Mesenchymal stem cell (in vitro differentiated cells and primary cell): Measurements from ENCODE around the gene SNUPN.

ENCODE experiments used
- DNase-seq: peaks from one replicate; pipeline ENCODE4 v3.0.0-alpha.2; 2013
- H2AFZ ChIP-seq: one replicate; pipeline ENCODE4 v1.6.1; 2013; ENCODE audit warnings: low read depth, mild to moderate bottlenecking, control low read depth, inconsistent platforms, low read length, moderate library complexity
- H2AK5ac ChIP-seq: 2 replicates; pipeline ENCODE4 v1.6.1; 2013; ENCODE audit warnings: low read length, moderate library complexity, mild to moderate bottlenecking, inconsistent platforms; ENCODE audit not compliant: severe bottlenecking
- H2BK120ac ChIP-seq: one replicate; pipeline ENCODE4 v1.6.1; 2013; ENCODE audit warnings: low read depth, mild to moderate bottlenecking, inconsistent platforms, low read length, moderate library complexity
- H2BK12ac ChIP-seq, 2 experiments: one replicate each; pipeline ENCODE4 v1.6.1; 2013; ENCODE audit warnings: inconsistent platforms in 2 of 2, low read length in 2 of 2, mild to moderate bottlenecking in 2 of 2, moderate library complexity in 2 of 2, control low read depth in 1 of 2
- H2BK15ac ChIP-seq: one replicate; pipeline ENCODE4 v1.6.1; 2013; ENCODE audit warnings: mild to moderate bottlenecking, low read depth, inconsistent platforms; ENCODE audit not compliant: poor library complexity, severe bottlenecking
- H2BK5ac ChIP-seq: 2 replicates; pipeline ENCODE4 v1.6.1; 2013; ENCODE audit warnings: low read depth, mild to moderate bottlenecking, low read length, control low read depth, inconsistent platforms; ENCODE audit not compliant: poor library complexity, severe bottlenecking
- H3K14ac ChIP-seq, 2 experiments: one replicate each; pipeline ENCODE4 v1.6.1; 2013; ENCODE audit warnings: inconsistent platforms in 2 of 2, low read length in 2 of 2, control low read depth in 1 of 2, mild to moderate bottlenecking in 1 of 2, moderate library complexity in 1 of 2
- H3K18ac ChIP-seq, 2 experiments: one replicate each; pipeline ENCODE4 v1.6.1; 2013; ENCODE audit warnings: inconsistent platforms in 2 of 2, low read length in 2 of 2, control low read depth in 1 of 2, low read depth in 1 of 2, mild to moderate bottlenecking in 1 of 2
- H3K23ac ChIP-seq, 2 experiments: one replicate each; pipeline ENCODE4 v1.6.1; 2013; ENCODE audit warnings: inconsistent platforms in 2 of 2, low read length in 2 of 2, mild to moderate bottlenecking in 2 of 2, moderate library complexity in 2 of 2, control low read depth in 1 of 2
- H3K27ac ChIP-seq: 2 replicates; pipeline ENCODE4 v1.5.1; 2013; ENCODE audit warnings: mild to moderate bottlenecking, moderate library complexity, low read length, control low read depth, inconsistent platforms; ENCODE audit not compliant: poor library complexity, severe bottlenecking
- H3K27me3 ChIP-seq, 2 experiments: 2 replicates each; pipeline versions ENCODE4 v1.6.1 to v1.7.0; 2013; ENCODE audit warnings: low read length in 2 of 2, mild to moderate bottlenecking in 2 of 2, moderate library complexity in 2 of 2, control low read depth in 1 of 2, inconsistent platforms in 1 of 2; ENCODE audit not compliant: control insufficient read depth in 1 of 2, insufficient read depth in 1 of 2
- H3K36me3 ChIP-seq, 2 experiments: 2 replicates each; pipeline versions ENCODE4 v1.6.1 to v1.7.0; 2013; ENCODE audit warnings: low read length in 2 of 2, control low read depth in 1 of 2, inconsistent platforms in 1 of 2, low read depth in 1 of 2, mild to moderate bottlenecking in 1 of 2; ENCODE audit not compliant: insufficient read depth in 2 of 2, control insufficient read depth in 1 of 2
- H3K4ac ChIP-seq, 2 experiments: one replicate each; pipeline ENCODE4 v1.6.1; 2013; ENCODE audit warnings: inconsistent platforms in 2 of 2, low read length in 2 of 2, mild to moderate bottlenecking in 2 of 2, moderate library complexity in 2 of 2, control low read depth in 1 of 2, low read depth in 1 of 2
- H3K4me1 ChIP-seq: 2 replicates; pipeline ENCODE4 v1.6.1; 2013; ENCODE audit warnings: low read depth, low read length, control low read depth; ENCODE audit not compliant: control insufficient read depth, insufficient read depth
- H3K4me2 ChIP-seq: 2 replicates; pipeline ENCODE4 v1.6.1; 2013; ENCODE audit warnings: low read length, mild to moderate bottlenecking, inconsistent platforms; ENCODE audit not compliant: poor library complexity, severe bottlenecking
- H3K4me3 ChIP-seq, 2 experiments: 2 replicates each; pipeline versions ENCODE4 v1.5.1 to v1.7.0; 2013; ENCODE audit warnings: low read length in 2 of 2, mild to moderate bottlenecking in 2 of 2, control low read depth in 1 of 2, low read depth in 1 of 2; ENCODE audit not compliant: insufficient read depth in 1 of 2
- H3K79me1 ChIP-seq: replicated peaks from 2 replicates; pipeline ENCODE4 v1.6.1; 2013; ENCODE audit warnings: mild to moderate bottlenecking, control low read depth, low read length, inconsistent platforms; ENCODE audit not compliant: poor library complexity, severe bottlenecking
- H3K9ac ChIP-seq: 2 replicates; pipeline ENCODE4 v1.7.0; 2013; ENCODE audit warnings: mild to moderate bottlenecking, low read length, moderate library complexity
- H3K9me3 ChIP-seq: 2 replicates; pipeline ENCODE4 v1.7.0; 2013; ENCODE audit warnings: mild to moderate bottlenecking, low read length; ENCODE audit not compliant: control insufficient read depth
- H4K8ac ChIP-seq: one replicate; pipeline ENCODE4 v1.6.1; 2013; ENCODE audit warnings: inconsistent platforms, mild to moderate bottlenecking, low read length, moderate library complexity
- H4K91ac ChIP-seq: one replicate; pipeline ENCODE4 v1.6.1; 2013; ENCODE audit warnings: mild to moderate bottlenecking, low read length, inconsistent platforms
- WGBS: methylation state at CpG from one replicate; pipeline ENCODE4 v1.1.7; 2013; ENCODE audit warnings: mixed read lengths; 5-methylcytosine and 5-hydroxymethylcytosine counted together

The SNUPN gene

GRCh38 chr15:75578173-75578947 is 47.2 kb downstream of the SNUPN start:
- Histone ChIP-seq H3K4me2 (peak overlapping the region; percentile 52), H3K9ac (peak overlapping the region; percentile 96), H3K9me3 (no peaks in the 10 kb centered on the region), H3K27ac (peak overlapping the region; percentile 75), H3K14ac (peak overlapping the region; percentile 92 to 96), H3K79me1 (peaks cover 2% of the 10 kb centered on the region), H4K91ac (peak overlapping the region; percentile 94), H2BK12ac (peak overlapping the region in 1 of 2 experiments; percentile 78), H3K4me3 (peak overlapping the region; percentile 94 to 96), H3K27me3 (no peaks in the 10 kb centered on the region), H3K18ac (peak overlapping the region; percentile 92 to 99), H4K8ac (peak overlapping the region; percentile 27), H2AK5ac (peak overlapping the region; percentile 82), H2BK120ac (peak overlapping the region; percentile 97), H2AFZ (peak overlapping the region; percentile 42), H2BK5ac (peak overlapping the region; percentile 86), H3K36me3 (peaks cover 4 to 5% of the 10 kb centered on the region in 2 experiments), H3K4ac (peak overlapping the region; percentile 94 to 99), H3K23ac (peak overlapping the region; percentile 79 to 97), H2BK15ac (peak overlapping the region; percentile 97), H3K4me1 (peaks cover 4% of the 10 kb centered on the region)
- no peak for DNase-seq
- under 1% methylated on average over 59 of the region's 77 CpGs for WGBS

GRCh38 chr15:75577401-75578172 is 47.9 kb downstream of the SNUPN start:
- WGBS = 7% methylated on average over 10 of the region's 13 CpGs

GRCh38 chr15:75573648-75574384 is 51.7 kb downstream of the SNUPN start:
- Histone ChIP-seq H2AFZ (no peak overlapping the region), H4K8ac (no peak overlapping the region), H3K18ac (no peak overlapping the region), H2BK5ac (no peak overlapping the region), H2BK120ac (no peak overlapping the region), H3K9me3 (no peaks in the 10 kb centered on the region), H3K27ac (no peak overlapping the region), H3K79me1 (no peaks in the 10 kb centered on the region), H3K36me3 (peaks cover 5 to 9% of the 10 kb centered on the region in 2 experiments), H3K9ac (no peak overlapping the region), H3K23ac (peak overlapping the region in 1 of 2 experiments; percentile 74), H2BK12ac (no peak overlapping the region), H2BK15ac (no peak overlapping the region), H3K4ac (no peak overlapping the region), H4K91ac (no peak overlapping the region), H3K4me1 (peaks cover 2% of the 10 kb centered on the region), H3K27me3 (no peaks in the 10 kb centered on the region), H3K4me2 (no peak overlapping the region), H3K4me3 (no peak overlapping the region), H3K14ac (no peak overlapping the region), H2AK5ac (no peak overlapping the region)
- WGBS = 95% methylated on average over 5 of the region's 5 CpGs
- no peak for DNase-seq

More at GRCh38 chr15:75577401-75578172, 47.9 kb downstream of the SNUPN start:
- H3K27me3 ChIP-seq = no peaks in the 10 kb centered on the region
- H3K4me1 ChIP-seq = peaks cover 4% of the 10 kb centered on the region
- peaks cover 5 to 9% of the 10 kb centered on the region in 2 experiments for H3K36me3 ChIP-seq
- H2AK5ac ChIP-seq = peak overlapping the region; percentile 82
- peak overlapping the region in 1 of 2 experiments; percentile 96 for H3K14ac ChIP-seq
- H2BK12ac ChIP-seq = no peak overlapping the region
- peak overlapping the region; percentile 36 for H2AFZ ChIP-seq
- H3K27ac ChIP-seq = peak overlapping the region; percentile 60
- no peak overlapping the region for H2BK5ac ChIP-seq
- peak overlapping the region; percentile 74 for H2BK15ac ChIP-seq
- H3K23ac ChIP-seq = no peak overlapping the region
- peak overlapping the region; percentile 97 for H2BK120ac ChIP-seq
- H3K18ac ChIP-seq = peak overlapping the region; percentile 92 to 99
- no peaks in the 10 kb centered on the region for H3K9me3 ChIP-seq
- peak overlapping the region; percentile 94 to 96 for H3K4me3 ChIP-seq
- H3K4me2 ChIP-seq = peak overlapping the region; percentile 52
- peak overlapping the region; percentile 96 for H3K9ac ChIP-seq
- H3K79me1 ChIP-seq = peaks cover 2% of the 10 kb centered on the region
- H4K8ac ChIP-seq = peak overlapping the region; percentile 27
- peak; percentile 39 for DNase-seq
- no peak overlapping the region for H4K91ac ChIP-seq
- peak overlapping the region; percentile 94 to 99 for H3K4ac ChIP-seq
